GM19023 (cell line): ENCODE measurements around the gene HUWE1.
"Not testable (repeated sequence)": the region's sequence is repeated elsewhere in the genome, so short reads cannot be mapped to it uniquely, and the experiment has no call there.

ENCODE experiments used
- ATAC-seq: cut with Tn5 transposase; IDR thresholded peaks from one replicate; pipeline ENCODE4 v1.9.1; 2021; ENCODE audit warnings: mild to moderate bottlenecking, moderate library complexity; ENCODE audit not compliant: unreplicated experiment

Gene HUWE1

GRCh38 chrX:53616946-53617345 lies 69.6 kb downstream of the HUWE1 start:
- ATAC-seq = no peak

- ATAC-seq = no peak
Measured at GRCh38 chrX:53606456-53606855, 80.1 kb downstream of the HUWE1 start.

DNA sequence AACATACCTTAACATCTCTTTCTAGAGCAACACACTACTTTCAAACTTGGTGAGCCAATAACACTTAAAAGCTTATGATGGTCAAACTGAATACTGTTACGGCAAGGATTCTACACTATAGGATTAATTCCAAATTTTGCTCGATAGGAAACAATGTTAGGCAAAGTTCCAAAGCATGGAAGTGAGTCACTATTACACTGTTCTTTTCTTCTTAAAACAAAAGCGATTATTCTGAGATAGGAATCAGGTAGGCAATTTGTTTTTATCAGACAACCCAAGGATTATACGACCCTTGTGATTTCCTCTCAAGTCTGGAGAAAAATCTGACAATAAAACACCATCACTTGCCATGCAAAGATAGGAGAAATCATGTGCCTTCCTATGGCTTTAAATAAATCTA lies 81.5 kb downstream of the HUWE1 start:
- ATAC-seq = no peak

- ATAC-seq = no peak
Measured at GRCh38 chrX:53599781-53600396, 86.6 kb downstream of the HUWE1 start.

DNA sequence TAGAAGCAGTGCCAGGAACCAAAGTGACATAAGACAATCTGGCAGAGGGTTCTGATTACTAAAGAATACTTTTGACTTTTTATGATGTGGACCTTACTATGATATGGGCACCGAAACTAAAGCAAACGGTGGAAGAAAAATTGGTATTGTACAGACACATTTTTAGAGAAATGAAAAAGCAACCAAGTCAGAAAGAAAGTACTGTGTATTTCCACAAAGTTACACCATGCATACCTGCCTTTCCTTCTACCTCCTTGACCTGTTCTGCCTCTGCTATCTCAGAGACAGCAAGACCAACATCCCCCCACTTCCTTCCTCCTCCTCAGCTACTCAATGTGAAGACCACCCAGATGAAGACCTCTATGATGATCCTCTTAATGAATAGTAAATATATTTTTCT lies 88.3 kb downstream of the HUWE1 start:
- ATAC-seq = no peak

DNA sequence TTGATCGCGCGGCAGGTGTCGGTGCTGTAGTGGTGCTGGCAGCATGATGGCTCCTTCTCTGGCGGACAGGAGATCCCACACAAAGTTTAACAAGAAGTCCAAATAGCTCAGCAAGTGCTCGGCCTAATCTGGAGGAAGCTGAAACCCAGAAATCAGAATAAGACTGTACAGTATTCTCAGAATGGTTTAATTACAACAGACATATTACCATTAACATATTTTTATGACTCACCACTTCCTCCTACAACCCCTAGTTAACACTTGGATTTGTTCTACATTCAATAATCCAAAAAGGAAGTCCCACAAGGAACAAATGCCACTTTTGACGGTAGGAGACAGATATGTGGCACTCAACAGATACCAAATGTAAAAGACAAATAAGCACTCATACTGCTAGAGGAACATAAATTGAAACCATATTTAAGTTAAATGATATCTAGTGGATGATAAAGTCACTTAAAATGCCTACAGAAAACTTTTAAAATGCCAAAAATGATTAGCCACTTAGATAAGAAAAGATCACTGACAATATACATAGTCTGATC lies 91.2 kb downstream of the HUWE1 start:
- ATAC-seq = no peak

GRCh38 chrX:53594354-53594753 lies 92.2 kb downstream of the HUWE1 start:
- ATAC-seq = no peak

- ATAC-seq = no peak
Measured at GRCh38 chrX:53587795-53588420, 98.6 kb downstream of the HUWE1 start.

GRCh38 chrX:53584891-53585290 lies 101.6 kb downstream of the HUWE1 start:
- no peak for ATAC-seq

DNA sequence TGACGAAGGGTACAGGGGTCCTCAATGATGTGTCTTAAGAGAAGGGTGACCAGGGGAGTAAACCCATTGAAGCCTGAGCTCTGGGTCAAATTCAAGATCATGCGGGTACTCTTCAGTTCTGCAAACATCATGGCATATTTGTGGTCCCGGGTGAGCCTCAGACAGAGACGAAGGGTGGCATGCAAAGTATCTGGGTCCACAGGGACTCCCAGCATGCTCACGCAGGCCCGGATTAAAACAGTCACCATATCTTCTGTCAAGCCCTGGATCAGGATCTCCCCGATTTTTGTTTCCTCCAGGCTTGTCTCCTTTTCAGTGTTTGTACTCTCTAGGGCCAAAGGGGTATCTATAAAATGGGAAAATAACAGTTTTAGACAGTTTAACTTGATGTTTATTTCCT lies 102.9 kb downstream of the HUWE1 start:
- ATAC-seq = no peak

DNA sequence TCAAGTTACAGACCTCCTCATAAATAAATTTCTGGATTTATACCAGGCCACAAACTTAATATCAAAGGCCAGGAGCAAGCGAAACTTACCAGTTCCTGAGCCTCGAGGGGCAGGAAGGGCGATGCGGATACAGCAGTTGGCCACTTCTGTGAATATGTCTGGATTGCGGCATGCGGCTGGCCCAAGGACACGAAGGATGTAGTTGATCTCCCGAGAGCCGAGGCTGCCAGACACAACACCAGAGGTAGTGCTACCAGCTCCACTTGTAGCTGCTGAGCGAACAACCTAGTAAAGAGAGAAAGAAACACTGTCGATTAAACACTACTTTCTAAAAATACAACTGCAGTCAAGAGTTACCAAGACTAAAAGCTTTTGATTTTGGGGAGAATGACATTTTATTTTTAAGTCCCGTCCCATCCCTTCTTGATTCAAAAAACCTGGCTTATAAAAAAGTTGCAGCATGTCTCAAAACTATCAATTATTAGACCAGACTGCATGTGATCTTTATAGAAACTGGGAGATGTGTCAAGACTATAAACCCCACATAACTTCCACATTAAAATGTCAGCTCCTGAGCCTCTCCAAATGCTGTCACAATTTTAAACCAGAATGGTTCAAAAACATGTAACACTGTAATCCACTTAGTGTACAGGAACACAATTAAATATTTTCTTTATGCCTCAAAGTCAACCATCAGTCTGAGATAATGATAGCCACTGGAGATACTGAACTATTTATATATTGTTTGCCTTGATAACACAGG lies 105.6 kb downstream of the HUWE1 start:
- ATAC-seq = no peak

- ATAC-seq = no peak
Measured at GRCh38 chrX:53571494-53571893, 115.0 kb downstream of the HUWE1 start.

- ATAC-seq = no peak
Measured at GRCh38 chrX:53563324-53563723, 123.2 kb downstream of the HUWE1 start.

GRCh38 chrX:53561912-53562311 lies 124.6 kb downstream of the HUWE1 start:
- no peak for ATAC-seq

- no peak for ATAC-seq
Measured at GRCh38 chrX:53558646-53559045, 127.9 kb downstream of the HUWE1 start.

- ATAC-seq = no peak
Measured at GRCh38 chrX:53556868-53557267, 129.7 kb downstream of the HUWE1 start.

- ATAC-seq = no peak
Measured at GRCh38 chrX:53550756-53551463, 135.6 kb downstream of the HUWE1 start.

DNA sequence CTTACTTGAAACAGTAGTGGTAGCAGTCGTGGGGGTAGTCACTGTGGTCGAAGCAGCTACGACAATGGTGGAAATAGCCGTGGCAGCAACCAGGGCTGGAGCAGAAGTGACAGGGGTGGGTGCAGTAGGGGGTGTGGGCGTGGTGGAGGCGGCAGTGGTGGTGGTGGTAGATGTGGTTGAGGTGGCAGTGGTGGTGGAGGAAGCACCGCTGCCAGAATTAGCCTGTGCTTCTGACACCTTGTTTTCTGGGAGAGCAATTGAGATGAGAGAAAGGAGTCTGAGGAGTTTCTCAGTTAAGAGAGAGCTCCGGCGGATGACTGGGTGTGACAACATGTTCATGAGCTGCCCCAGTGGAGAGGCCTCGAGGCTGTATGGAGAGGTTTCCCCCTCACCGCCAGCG lies 138.9 kb downstream of the HUWE1 start:
- no peak for ATAC-seq

DNA sequence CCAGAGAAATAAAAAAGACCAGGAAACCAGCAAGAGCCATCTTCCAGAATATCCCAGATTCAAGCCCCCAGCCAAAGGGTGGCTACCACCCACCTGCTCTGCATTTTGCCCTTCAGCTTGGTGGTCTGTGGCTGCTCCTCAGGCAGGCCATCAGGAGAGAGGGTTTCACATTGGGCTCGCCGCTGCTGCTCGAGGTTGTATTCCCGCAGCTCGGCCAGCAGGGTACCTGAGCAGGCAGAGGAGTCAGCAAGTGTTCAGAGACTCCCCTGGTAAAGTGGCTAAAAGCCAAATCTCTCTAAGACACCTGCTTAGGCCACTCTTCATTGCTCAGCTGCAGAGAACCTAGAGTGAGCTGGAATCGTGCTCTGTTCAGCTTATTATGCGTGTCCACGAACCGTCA lies 141.6 kb downstream of the HUWE1 start:
- no peak for ATAC-seq

- no peak for ATAC-seq
Measured at GRCh38 chrX:53538781-53539180, 147.7 kb downstream of the HUWE1 start.

GRCh38 chrX:53531255-53531966 lies 155.1 kb downstream of the HUWE1 start:
- not testable (repeated sequence) for ATAC-seq
